HL-60/S4 treated with phorbol 12-myristate 13-acetate at 8.2 ng/mL for 4 days and 3 days (cell line): ENCODE data around the gene AKR1D1.
"Not testable (repeated sequence)": the region's sequence is repeated elsewhere in the genome, so short reads cannot be mapped to it uniquely, and the experiment has no call there.

Source experiments
- in situ Hi-C: fragments of 300-500 bp; cut with MboI; formaldehyde crosslinking; loops from 2 replicates; pipeline ENCODE4 v1.15.0; 2022; ENCODE audit warnings: low sequenced_read_pairs

Gene AKR1D1

GRCh38 chr7:138120140-138120827 lies 44.0 kb downstream of the AKR1D1 start:
- in situ Hi-C loops: no loop called here

DNA sequence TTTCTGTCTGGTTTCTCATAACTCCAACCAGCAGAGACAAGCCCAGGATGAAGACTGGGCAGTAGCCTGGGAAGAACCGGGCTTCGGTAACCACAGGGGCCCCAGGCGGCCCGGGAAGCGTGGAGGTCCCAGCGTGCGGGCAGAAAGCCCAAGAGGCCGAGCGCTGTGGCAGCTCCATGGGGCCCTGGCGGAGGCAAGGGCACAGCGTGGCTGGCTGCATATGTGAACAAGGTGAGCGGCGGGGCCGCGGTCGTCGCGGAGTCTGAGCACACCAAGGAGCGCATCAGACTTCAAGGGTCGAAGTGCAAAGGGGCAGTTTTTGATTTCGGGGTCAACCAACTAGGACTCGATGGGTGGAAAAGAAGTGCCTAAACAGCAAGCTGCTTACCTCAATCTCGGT lies 45.9 kb downstream of the AKR1D1 start:
- in situ Hi-C loops: no loop called here

- in situ Hi-C loops: no loop called here
These were observed 48.9 kb downstream of the AKR1D1 start for GRCh38 chr7:138125119-138125518.

DNA sequence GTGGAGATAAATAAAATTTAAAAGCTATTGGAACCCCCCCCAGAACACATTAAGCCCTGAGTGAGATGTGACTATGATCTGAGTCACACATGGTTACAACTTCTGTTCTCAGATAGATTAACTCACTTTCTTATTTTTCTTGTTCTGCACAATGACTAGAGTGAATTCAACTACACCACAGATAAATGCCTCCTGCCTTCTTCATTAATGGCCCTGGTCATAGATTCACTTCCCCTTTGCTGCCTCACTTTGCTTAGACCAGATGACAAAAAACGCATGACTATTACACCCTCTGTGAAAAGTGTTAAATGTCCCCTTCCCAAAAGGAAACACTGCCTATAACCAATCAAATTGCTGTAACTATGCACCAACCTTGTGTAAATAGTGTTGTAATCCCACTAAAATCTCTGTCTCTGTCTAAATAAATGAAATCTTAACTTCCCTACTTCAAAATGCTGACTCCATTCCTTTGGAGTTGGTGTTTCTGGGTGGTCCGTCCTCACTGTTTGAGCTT lies 49.4 kb downstream of the AKR1D1 start:
- in situ Hi-C loops: no loop called here

DNA sequence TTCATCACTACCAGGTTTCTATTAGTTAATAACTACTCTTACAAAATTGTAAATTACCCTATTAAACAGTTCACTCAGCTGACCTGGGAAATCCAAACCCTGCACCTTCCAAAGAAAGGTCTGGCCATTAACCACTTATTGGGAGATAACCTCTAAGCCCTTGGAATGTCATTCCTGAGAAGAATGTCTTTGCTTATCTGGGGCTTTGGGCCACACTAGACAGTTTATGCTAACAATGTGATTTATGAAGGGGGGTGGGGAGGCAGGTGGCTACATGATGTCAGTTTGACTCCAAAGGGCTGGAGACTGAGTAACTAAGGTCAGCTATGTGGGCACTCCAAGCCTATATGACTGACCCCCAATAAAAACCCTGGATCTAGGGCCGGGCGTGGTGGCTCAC lies 50.7 kb downstream of the AKR1D1 start:
- in situ Hi-C loops: no loop called here

- in situ Hi-C loops: no loop called here
These were observed 51.7 kb downstream of the AKR1D1 start for GRCh38 chr7:138127996-138128395.

DNA sequence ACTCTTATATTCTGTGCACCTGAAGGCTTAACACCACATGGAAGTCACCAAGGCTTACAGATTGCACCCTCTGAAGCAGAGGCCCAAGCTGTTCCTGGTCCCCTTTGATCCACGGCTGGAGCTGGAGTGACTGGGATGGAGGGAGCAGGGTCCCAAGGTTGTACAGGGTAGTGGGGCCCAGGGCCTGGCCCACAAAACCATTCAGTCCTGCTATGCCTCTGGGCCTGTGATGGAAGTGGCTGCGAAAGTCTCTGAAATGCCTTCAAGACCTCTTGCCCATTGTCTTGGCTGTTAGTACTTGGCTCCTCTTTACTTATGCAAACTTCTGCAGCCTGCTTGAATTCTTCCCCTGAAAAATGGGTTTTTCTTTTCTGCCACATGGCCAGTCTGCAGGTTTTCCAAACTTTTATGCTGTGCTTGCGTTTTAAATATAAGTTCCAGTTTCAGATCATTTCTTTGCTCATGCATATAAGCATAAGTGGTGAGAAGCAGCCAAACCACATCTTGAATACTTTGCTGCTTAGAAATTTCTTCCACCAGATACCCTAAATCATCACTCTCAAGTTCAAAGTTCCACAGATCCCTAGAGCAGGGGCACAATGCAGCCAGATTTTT lies 53.4 kb downstream of the AKR1D1 start:
- in situ Hi-C loops: no loop called here

DNA sequence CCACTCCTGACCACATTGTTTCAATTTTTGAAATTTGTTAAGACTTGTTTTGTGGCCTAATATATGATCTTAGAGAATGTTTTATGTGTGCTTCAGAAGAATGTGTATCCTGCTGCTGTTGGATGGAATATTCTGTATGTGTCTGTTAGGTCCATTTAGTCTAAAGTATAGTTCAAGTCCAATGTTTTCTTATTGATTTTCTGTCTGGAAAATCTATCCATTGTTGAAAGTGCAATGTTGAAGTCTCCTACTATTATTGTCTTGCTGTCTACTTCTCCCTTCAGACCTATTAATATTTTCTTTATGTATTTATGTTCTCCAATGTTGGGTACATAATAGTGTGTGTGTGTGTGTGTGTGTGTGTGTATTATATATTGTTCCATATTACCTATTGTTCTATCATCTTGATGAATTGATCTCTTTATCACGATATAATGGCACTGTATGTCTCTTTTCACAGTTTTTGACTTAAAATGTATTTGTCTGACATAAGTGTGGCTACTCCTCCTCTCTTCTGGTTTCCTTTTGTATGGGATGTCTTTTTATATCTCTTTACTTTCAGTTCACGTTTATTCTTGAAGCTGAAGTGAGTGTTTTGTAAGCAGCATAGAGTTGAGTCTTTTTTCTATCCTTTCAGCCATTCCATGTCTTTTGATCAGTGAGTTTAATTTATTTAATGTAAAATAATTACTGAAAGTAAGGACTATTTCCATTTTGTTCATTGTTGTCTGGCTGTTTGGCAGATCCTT lies 61.3 kb downstream of the AKR1D1 start:
- in situ Hi-C loops: no loop called here

- in situ Hi-C loops: no loop called here
These were observed 62.0 kb downstream of the AKR1D1 start for GRCh38 chr7:138138244-138138643.

DNA sequence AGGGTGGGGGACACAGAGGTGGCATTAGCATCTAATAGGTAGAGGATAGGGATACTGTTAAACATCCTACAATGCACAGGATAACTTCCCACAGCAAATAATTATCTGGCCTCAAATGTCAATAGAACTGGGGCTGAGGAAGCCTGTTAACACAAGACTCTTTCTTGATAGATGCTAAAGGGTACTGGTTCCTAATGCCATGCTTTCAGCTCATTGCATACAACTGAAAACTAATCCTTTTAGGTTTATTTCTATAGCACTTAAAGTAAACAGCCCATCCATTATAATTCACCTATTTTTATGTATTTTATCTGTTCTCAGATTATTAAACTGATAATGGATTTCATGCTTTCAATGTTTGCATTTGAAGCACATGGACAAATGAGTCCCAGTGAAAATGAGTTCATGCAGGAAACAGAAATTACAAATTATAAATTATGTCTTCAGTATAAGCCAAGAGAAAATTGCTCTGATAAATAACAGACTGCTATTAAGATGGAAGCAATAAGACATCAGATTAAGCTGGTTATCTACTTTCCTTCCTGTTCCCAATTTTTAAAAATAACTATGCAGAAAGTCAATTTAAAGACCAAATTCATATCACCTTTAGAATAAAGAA lies 66.4 kb downstream of the AKR1D1 start:
- in situ Hi-C loops: no loop called here

- in situ Hi-C loops: no loop called here
These were observed 68.7 kb downstream of the AKR1D1 start for GRCh38 chr7:138144958-138145357.

DNA sequence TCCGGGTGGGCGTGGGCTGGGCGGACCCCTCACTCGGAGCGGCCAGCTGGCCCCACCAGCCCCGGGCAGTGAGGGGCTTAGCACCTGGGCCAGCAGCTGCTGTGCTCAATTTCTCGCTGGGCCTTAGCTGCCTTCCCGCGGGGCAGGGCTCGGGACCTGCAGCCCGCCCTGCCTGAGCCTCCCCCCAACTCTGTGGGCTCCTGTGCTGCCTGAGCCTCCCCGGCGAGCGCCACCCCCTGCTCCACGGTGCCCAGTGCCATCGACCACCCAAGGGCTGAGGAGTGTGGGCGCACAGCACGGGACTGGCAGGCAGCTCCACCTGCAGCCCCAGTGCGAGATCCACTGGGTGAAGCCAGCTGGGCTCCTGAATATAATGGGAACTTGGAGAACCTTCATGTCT lies 70.0 kb downstream of the AKR1D1 start:
- in situ Hi-C loops: not testable (repeated sequence)

DNA sequence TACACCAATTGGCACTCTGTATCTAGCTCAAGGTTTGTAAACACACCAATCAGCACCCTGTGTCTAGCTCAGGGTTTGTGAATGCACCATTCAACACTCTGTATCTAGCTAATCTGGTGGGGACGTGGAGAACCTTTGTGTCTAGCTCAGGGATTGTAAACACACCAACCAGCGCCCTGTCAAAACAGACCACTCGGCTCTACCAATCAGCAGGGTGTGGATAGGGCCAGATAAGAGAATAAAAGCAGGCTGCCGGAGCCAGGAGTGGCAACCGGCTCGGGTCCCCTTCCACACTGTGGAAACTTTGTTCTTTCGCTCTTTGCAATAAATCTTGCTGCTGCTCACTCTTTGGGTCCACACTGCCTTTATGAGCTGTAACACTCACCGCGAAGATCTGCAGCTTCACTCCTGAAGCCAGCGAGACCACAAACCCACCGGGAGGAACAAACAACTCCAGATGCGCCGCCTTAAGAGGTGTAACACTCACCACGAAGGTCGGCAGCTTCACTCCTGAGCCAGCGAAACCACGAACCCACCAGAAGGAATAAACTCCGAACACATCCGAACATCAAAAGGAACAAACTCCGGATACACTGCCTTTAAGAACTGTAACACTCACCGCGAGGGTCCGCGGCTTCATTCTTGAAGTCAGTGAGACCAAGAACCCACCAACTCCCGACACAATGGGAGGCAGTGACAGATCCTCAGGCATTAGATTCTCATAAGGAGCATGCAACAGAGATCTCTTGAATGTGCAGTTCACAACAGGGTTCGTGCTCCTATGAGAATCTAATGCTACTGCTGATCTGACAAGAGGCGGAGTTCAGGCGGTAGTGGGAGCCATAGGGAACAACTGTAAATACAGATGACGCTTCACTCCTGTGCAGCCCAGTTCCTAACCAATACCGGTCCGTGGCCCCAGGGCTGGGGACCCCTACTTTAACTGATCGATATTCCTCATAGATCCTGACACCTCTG lies 70.8 kb downstream of the AKR1D1 start:
- in situ Hi-C loops: not testable (repeated sequence)

- in situ Hi-C loops: no loop called here
These were observed 75.7 kb downstream of the AKR1D1 start for GRCh38 chr7:138151731-138152577.

GRCh38 chr7:138154661-138155060 lies 78.4 kb downstream of the AKR1D1 start:
- in situ Hi-C loops: no loop called here

- in situ Hi-C loops: no loop called here
These were observed 81.4 kb downstream of the AKR1D1 start for GRCh38 chr7:138157702-138158101.

DNA sequence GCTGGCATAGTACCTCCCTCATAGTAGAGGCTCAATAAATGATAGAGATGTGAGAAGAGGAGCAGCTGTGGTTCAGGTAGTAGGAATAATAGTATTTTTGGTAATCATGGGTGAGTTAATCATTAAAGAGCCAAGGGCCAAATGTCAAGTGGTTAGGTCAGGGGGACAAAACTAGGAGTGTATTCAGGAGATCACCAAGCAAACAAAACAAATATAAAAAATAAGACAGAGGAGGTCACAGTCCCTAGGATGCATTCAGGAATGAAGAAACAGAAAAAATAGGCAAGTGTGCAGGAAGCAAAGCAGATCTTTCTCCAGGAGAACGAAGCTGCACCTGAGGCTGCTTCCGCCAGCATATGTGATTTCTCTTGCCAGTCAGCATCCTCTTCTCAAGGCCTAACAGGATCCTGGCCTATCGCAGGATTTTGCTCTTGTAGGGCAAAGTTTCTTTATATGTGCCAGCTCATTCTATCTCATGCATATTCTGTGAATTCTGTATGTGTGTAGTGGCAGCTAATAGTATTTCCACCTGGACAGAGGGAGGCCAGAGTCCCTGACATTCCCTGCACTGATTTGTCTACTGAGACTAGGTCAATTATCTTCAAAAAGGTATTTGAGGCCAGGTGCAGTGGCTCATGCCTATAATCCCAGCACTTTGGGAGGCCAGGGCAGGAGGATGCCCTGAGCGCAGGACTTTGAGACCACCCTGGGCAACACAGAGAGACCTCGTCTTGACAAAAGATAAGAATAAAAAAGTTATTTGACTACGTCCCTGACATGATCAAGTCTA lies 82.7 kb downstream of the AKR1D1 start:
- in situ Hi-C loops: no loop called here

GRCh38 chr7:138161600-138162081 lies 85.4 kb downstream of the AKR1D1 start:
- in situ Hi-C loops: loop anchor here (10.0 kb wide), 1 partner anchor 573 kb away; no protein-coding TSS in a partner anchor
